GM12892 (cell line): ENCODE measurements around the gene KAT6B. TPM values are rescaled to one million over a fixed set of nuclear protein-coding genes. Genes with fewer than 3 reads are reported as not detected.
A peak's percentile ranks its signal among the peaks of the same experiment; 100 is the strongest.
"Not testable (repeated sequence)": the region's sequence is repeated elsewhere in the genome, so short reads cannot be mapped to it uniquely, and the experiment has no call there.

Experiments used
- DNase-seq: peaks from one replicate; pipeline ENCODE4 v3.0.0; 2011; ENCODE audit not compliant: insufficient read length
- FAIRE-seq: peaks from 2 replicates; lab custom pipeline; 2011; peaks lifted over from hg19 to GRCh38; lab: Jason Lieb, UNC
- POLR2A ChIP-seq: IDR thresholded peaks from 2 replicates; pipeline ENCODE4 v1.6.1; 2011; ENCODE audit warnings: low read depth, low read length, control low read depth
- POLR2AphosphoS5 ChIP-seq: IDR thresholded peaks from 2 replicates; pipeline ENCODE4 v1.6.1; 2011; ENCODE audit warnings: low read depth, low read length, control low read depth
- TAF1 ChIP-seq: IDR thresholded peaks from 2 replicates; pipeline ENCODE4 v1.6.1; 2011; ENCODE audit warnings: low read depth, mild to moderate bottlenecking, control low read depth, low read length, borderline replicate concordance
- polyA plus RNA-seq: library from polyadenylated mRNA; unstranded; fragments of >200 nt; gene quantifications from one replicate; pipeline ENCODE4 v1.2.1, GENCODE V29; 2012; ENCODE audit warnings: missing spikeins, inconsistent platforms; ENCODE audit not compliant: missing spikeins

KAT6B gene
- polyA plus RNA-seq: 15.1 TPM

- FAIRE-seq (peak; percentile 97), DNase-seq (peak; percentile 89)
- TF ChIP-seq TAF1 (0 out of 2 replicates have a peak, but pooled peaks have one; percentile 25), POLR2A (peak; percentile 47; the same call in 1 of the 2 replicates), POLR2AphosphoS5 (no peak)
Measured at GRCh38 chr10:74826142-74827044, at the start of gene KAT6B. TSS of gene KAT6B (plus strand) at chr10:74826600. CDS start at chr10:74842858, 16,258 bp downstream.

GRCh38 chr10:74778436-74779094 is 47.8 kb upstream of the KAT6B start:
- FAIRE-seq (no peak), DNase-seq (no peak)
- TF ChIP-seq POLR2AphosphoS5 (no peak), TAF1 (no peak), POLR2A (no peak)

GRCh38 chr10:74781870-74782269 is 44.5 kb upstream of the KAT6B start:
- not testable (repeated sequence) for FAIRE-seq, DNase-seq

GRCh38 chr10:74784462-74784861 is 41.9 kb upstream of the KAT6B start:
- DNase-seq (no peak), FAIRE-seq (no peak)
- TF ChIP-seq TAF1 (no peak), POLR2AphosphoS5 (no peak), POLR2A (no peak)

- TF ChIP-seq TAF1 (no peak), POLR2A (no peak), POLR2AphosphoS5 (no peak)
- no peak for FAIRE-seq
- no peak for DNase-seq
Measured at GRCh38 chr10:74786126-74786525, 40.3 kb upstream of the KAT6B start.

- no peak for FAIRE-seq
- DNase-seq: no peak
- no peak for TF ChIP-seq POLR2AphosphoS5
- TF ChIP-seq POLR2A: no peak
- no peak for TF ChIP-seq TAF1
Measured at GRCh38 chr10:74787457-74787856, 38.9 kb upstream of the KAT6B start.

GRCh38 chr10:74791979-74792378 is 34.4 kb upstream of the KAT6B start:
- DNase-seq, FAIRE-seq: not testable (repeated sequence)

GRCh38 chr10:74792726-74793125 is 33.7 kb upstream of the KAT6B start:
- no peak for FAIRE-seq
- TF ChIP-seq POLR2AphosphoS5 (no peak), POLR2A (no peak), TAF1 (no peak)

GRCh38 chr10:74793240-74793639 is 33.2 kb upstream of the KAT6B start:
- not testable (repeated sequence) for FAIRE-seq, DNase-seq

More at GRCh38 chr10:74792726-74793125, 33.7 kb upstream of the KAT6B start:
- DNase-seq: no peak

GRCh38 chr10:74794531-74794930 is 31.9 kb upstream of the KAT6B start:
- DNase-seq (no peak), FAIRE-seq (no peak)
- TF ChIP-seq TAF1 (no peak), POLR2AphosphoS5 (no peak), POLR2A (no peak)

- DNase-seq: no peak
- no peak for FAIRE-seq
- TF ChIP-seq POLR2A: no peak
- no peak for TF ChIP-seq POLR2AphosphoS5
Measured at GRCh38 chr10:74797550-74797949, 28.9 kb upstream of the KAT6B start.

- DNase-seq: no peak
- no peak for FAIRE-seq
- TF ChIP-seq POLR2A (no peak), TAF1 (no peak), POLR2AphosphoS5 (no peak)
Measured at GRCh38 chr10:74799721-74800221, 26.6 kb upstream of the KAT6B start.
